SH-SY5Y (cell line): ENCODE data around the gene SLC24A3.

ENCODE experiments used
- GATA2 ChIP-seq: IDR thresholded peaks from 2 replicates; pipeline ENCODE4 v1.6.1; 2011; ENCODE audit warnings: mild to moderate bottlenecking, low read depth, low read length
- GATA3 ChIP-seq: IDR thresholded peaks from 2 replicates; pipeline ENCODE4 v1.6.1; 2011; ENCODE audit warnings: low read depth, mild to moderate bottlenecking, low read length, moderate library complexity

DNA sequence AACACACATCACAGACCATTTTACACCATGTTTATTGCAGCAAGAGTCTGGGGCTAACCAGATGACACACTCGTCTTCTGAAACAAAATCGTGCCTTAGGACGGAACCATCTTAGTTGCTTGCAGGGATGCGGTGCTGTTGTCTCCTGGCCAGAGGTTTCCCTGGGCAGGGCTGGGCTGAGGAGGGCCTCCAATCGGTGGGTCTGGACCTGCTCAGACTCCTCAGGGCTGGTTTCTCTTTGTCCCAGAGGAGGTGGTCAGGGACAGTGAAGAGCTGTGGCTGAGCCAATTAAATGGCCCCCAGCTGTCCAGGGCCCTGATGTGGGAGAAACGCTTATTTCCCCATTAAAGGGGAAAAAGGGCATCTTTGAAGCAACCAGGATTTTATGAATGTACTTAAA is 117.6 kb downstream of the SLC24A3 start:
- TF ChIP-seq GATA2: no peak
- no peak for TF ChIP-seq GATA3
